Measurements from ENCODE around the gene ATAD2B. TPM values are rescaled to one million over a fixed set of nuclear protein-coding genes. Genes with fewer than 3 reads are reported as not detected.
A peak's percentile ranks its signal among the peaks of the same experiment; 100 is the strongest.

ATAD2B gene
- total RNA-seq, 1 donor from 2014 or later = 5.2 TPM

GRCh38 chr2:23944527-23944926 lies 17.6 kb upstream of the ATAD2B start:
- no peak for DNase-seq (ENCODE audit: low read depth)
- no peak for TF ChIP-seq CTCF (conservative IDR thresholded peaks at IDR 0.05; ENCODE audit: low read depth, low read length)
- no peak overlapping the region for H3K4me3 ChIP-seq (ENCODE audit: low read depth, low read length)

- DNase-seq (ENCODE audit: low read depth) = no peak
- no peak for TF ChIP-seq CTCF (conservative IDR thresholded peaks at IDR 0.05; ENCODE audit: low read depth, low read length)
- no peak overlapping the region for H3K4me3 ChIP-seq (ENCODE audit: low read depth, low read length)
These were observed 16.7 kb upstream of the ATAD2B start for GRCh38 chr2:23943666-23944065.

GRCh38 chr2:23941644-23942043 lies 14.7 kb upstream of the ATAD2B start:
- DNase-seq (ENCODE audit: low read depth) = no peak
- H3K4me3 ChIP-seq (ENCODE audit: low read depth, low read length) = peak overlapping the region; percentile 67
- no peak for TF ChIP-seq CTCF (conservative IDR thresholded peaks at IDR 0.05; ENCODE audit: low read depth, low read length)

- peak overlapping the region; percentile 67 for H3K4me3 ChIP-seq (ENCODE audit: low read depth, low read length)
- no peak for TF ChIP-seq CTCF (conservative IDR thresholded peaks at IDR 0.05; ENCODE audit: low read depth, low read length)
- DNase-seq (ENCODE audit: low read depth) = no peak
These were observed 14.0 kb upstream of the ATAD2B start for GRCh38 chr2:23940718-23941620.

- DNase-seq (ENCODE audit: low read depth) = no peak
- TF ChIP-seq CTCF (conservative IDR thresholded peaks at IDR 0.05; ENCODE audit: low read depth, low read length) = no peak
- H3K4me3 ChIP-seq (ENCODE audit: low read depth, low read length) = peak within 1 kb of the TSS; percentile 67
These were observed 13.2 kb upstream of the ATAD2B start, which contains the start of gene UBXN2A for GRCh38 chr2:23939987-23940717. UBXN2A (plus strand) TSS chr2:23940463; CDS start chr2:23958315, 17,852 bp downstream.

- no peak overlapping the region for H3K4me3 ChIP-seq (ENCODE audit: low read depth, low read length)
- DNase-seq (ENCODE audit: low read depth) = no peak
- TF ChIP-seq CTCF (conservative IDR thresholded peaks at IDR 0.05; ENCODE audit: low read depth, low read length) = no peak
These were observed 7.3 kb upstream of the ATAD2B start for GRCh38 chr2:23934259-23934658.
